NCI-H187 (cell line): ENCODE data around the gene IGF2R.

Experiments
- DNase-seq, 2 experiments: peaks; one replicate each; lab custom pipeline; 2025; lab: John Stamatoyannopoulos, UW

The IGF2R gene

GRCh38 chr6:159976686-159977254 is 7.9 kb downstream of the IGF2R start:
- DNase-seq, result no peak

DNA sequence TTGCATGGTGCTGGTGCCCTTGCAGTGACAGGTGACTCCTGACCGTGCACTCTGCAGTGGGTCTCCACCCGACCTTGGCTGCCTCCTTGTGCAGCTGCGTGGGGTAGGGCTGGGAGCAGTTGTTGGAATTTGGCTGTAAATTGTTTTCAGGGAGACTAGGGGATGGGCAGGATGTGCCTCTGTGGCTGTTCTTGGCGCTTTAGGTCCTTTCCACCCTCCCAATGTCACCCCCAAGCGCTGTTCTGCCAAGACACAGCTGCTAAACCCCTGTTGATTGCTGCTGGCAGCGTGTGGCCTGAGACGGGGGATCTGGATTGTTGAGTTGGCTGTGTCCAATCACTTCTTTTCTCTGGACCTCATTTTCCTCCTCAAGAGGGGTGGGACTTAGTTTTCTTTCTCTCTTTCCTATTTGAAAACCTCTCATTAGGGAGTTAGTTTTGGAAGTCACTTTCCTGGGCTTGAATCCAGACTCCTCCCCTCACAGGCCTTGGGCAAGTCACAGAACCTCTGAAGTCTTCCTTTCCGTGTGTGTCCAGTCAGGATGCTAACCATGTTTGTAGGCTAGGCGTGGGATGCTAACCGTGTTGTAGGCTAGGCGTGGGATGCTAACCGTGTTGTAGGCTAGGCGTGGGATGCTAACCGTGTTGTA is 8.5 kb downstream of the IGF2R start:
- no peak for DNase-seq

GRCh38 chr6:159977904-159978268 is 9.0 kb downstream of the IGF2R start:
- DNase-seq, result no peak

DNA sequence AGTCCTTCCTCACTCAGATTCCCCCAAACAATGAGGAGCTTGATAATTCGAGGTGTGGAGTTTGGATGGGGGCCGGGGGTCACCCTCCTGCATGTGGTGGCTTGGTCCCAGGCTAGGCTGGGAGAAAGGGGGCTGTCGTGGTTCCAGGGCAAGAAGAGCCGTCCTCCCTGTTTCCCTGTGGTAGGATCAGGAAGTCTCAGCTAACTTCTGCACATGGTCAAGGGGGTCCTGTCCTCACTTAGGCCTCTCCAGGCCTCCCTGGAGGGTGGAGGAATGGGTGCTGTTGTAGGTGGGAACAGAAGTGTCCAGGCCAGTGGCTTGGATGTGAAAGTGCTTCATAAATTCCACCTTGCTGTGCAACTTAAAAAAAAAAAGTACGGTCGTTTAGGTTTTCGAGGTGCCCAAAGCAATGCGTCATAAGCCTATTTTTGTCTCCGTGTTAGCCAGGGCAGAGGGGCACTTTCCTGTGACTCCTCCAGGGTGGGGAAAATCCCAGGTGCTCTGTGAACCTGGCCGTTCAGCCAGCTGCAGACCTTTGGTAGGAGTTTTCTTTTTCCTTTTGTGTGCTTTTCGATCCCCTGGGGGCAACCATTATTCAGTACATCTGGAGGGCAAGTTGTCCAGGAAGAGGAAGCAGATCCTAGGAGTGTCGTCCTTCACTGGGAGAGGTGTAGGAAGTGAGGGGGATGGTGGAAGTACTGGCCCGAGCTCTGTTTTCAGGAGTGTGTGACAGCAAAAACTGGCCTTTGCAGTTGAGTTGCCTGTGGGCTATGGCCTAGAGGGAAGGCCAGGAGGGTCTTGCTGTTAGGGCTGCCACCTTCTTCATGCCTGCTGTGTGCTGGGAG is 9.6 kb downstream of the IGF2R start:
- DNase-seq, result no peak

DNA sequence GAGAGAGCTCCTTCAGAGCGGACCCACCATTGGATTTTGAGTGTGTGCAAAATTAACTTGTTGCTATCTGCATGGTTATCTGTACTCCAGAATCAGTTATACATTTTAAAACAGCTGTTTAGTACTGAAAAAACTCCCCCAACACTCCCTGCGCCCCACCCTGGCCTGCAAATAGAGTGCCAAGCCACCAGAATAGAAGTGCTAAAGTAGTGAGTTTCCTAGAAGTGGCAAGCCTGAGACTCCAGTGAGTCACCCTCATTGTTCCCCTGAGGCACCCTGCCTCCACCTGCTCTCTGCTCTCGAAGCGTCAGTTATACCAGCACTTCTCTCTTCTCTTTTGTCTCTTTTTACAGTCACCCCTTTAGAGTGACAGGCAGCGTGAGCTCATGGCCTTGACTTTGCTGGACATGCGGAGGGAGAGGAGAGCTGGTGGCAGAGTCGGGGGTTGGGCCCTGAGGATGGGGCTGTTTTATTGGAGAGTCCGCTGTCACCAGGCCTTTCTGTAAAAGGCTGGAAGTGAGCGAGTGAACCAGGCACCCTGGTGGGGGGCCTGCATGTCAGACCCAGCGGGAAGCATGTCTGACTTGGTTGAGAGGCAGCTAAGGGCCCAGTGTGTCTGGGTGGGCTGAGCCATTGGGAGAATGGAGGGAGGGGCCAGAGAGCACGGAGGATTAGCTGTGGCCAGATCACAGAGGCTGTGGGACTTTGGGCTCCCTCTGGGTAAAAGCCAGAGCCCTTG is 10.4 kb downstream of the IGF2R start:
- peak; percentile 45 to 46 for DNase-seq

DNA sequence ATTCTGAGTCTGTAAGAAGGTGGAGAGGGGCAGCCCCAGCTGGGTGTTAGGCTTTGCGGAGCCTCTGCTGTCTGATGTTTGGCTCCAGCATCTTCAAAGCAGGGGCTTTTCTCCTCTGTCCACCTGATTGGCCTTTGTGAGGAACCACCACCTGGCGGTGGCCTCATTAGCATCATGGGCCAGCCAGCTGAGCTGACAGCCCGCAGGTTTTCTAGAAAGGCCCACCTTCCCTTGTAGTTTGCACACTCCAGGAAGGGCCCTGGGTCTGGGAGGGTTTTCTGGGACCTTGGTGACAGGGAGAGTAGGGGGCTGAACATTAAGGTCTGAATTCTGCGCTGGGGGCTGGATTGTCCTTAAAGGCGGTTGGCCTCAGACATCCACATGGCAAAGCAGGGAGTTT is 11.6 kb downstream of the IGF2R start:
- no peak for DNase-seq

DNA sequence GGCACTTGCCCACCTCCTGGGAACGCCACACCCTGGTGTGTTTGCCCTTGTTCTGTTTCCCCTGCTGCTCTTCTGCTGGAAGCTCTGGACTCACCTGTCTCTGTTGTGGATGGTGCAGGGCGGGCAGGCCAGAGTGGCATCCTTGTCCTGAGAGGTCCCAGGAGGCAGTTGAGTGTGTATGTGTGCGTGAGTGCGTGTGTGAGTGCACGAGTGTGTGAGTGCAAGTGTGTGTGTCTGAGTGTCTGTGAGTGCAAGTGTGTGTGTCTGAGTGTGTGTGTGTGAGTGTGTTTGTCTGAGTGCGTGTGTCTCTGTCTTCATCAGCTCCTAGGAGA is 12.2 kb downstream of the IGF2R start:
- peak in 1 of 2 experiments; percentile 33 for DNase-seq

- DNase-seq, result peak in 1 of 2 experiments; percentile 40
These were observed 12.7 kb downstream of the IGF2R start for GRCh38 chr6:159981403-159982245.

- no peak for DNase-seq
These were observed 14.0 kb downstream of the IGF2R start for GRCh38 chr6:159982731-159983506.

- DNase-seq, result no peak
These were observed 14.8 kb downstream of the IGF2R start for GRCh38 chr6:159983641-159984080.

- DNase-seq, result no peak
These were observed 15.4 kb downstream of the IGF2R start for GRCh38 chr6:159984268-159984786.

- DNase-seq, result no peak
These were observed 16.5 kb downstream of the IGF2R start for GRCh38 chr6:159985296-159985945.

DNA sequence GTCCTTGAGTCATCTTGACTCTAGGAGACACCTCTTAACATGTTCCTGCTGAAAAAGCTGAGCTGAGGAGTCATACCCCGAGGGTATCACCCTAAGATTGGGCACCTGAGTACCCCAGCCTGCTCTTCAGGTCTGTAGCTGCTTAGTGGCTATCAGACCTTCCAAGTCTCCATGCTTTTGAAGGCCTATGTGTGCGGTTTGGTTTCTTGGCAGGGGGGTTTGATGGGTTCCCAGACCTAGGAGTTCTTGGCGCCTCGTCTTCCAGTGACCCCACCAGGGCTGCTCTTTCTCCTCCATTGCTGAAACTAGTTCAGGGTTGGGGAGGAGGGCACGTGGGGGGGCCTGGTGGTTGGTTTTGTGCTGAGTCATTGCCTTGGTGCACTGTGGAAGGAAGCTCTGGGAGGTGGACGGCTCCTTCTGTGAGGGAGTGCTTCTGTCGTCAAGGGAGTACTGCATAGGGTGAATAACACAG is 20.1 kb downstream of the IGF2R start:
- DNase-seq, result no peak

GRCh38 chr6:159989492-159990480 is 20.9 kb downstream of the IGF2R start:
- DNase-seq, result no peak

DNA sequence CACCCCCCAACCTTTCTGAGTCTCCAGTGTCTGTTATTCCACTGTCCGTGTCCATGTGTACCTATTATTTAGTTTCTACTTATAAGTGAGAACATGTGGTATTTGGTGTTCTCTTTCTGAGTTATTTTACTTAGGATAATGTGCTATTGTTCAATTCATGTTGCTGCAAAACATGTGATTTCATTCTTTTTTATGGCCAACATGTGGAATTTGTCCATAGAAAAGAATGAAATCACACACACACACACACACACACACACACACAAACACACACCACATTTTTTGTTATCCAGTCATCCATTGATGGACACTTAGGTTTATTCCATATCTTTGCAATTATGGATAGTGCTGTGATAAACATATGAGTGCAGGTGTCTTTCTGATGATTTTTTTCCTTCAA is 23.5 kb downstream of the IGF2R start:
- DNase-seq, result no peak

GRCh38 chr6:159995405-159995804 is 26.5 kb downstream of the IGF2R start:
- no peak for DNase-seq

DNA sequence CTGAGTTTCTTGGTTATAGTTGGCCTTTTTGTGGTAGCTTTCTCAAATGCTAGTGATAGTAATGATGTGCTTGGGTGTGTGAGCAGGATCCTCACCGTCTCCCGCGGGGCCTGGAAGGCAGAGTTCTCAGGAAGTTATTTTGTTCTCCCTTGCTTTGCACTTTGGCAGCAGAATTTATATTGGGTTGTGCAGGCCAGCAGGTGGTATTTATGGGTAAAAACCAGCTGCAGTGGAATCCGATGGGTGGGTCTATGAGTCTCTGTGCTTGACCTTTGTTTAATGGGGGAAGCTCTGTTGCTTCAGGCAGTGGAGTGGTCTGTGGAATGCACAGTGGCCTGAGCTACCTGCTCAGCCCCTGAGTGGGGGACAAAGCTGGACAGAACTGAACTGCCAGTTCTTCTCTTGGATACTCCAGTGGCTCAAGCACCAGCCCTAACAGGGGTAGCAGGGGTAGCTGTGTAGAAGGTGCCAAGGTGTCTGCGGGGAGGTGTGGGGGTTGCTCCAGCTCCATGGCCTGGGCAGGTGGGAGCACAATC is 27.3 kb downstream of the IGF2R start:
- DNase-seq, result no peak
